ENCODE results near the gene ABRACL.
"Not testable (repeated sequence)": the region's sequence is repeated elsewhere in the genome, so short reads cannot be mapped to it uniquely, and the experiment has no call there.

ABRACL gene

GRCh38 chr6:138989098-138989983 lies 39.2 kb upstream of the ABRACL start:
- H3K9me3 ChIP-seq (ENCODE audit: control insufficient read depth in 5 of 5, low read length in 5 of 5): no peaks in the 10 kb centered on the region
- H3K4me3 ChIP-seq (ENCODE audit: low read depth in 1 of 5, low read length in 5 of 5): no peak overlapping the region
- no peaks in the 10 kb centered on the region for H3K27me3 ChIP-seq (ENCODE audit: control insufficient read depth in 5 of 5, insufficient read depth in 4 of 5, low read length in 5 of 5)
- no peak overlapping the region for H3K9ac ChIP-seq (ENCODE audit: low read length in 5 of 5)
- H3K4me1 ChIP-seq (ENCODE audit: control insufficient read depth in 5 of 5, insufficient read depth in 5 of 5, low read length in 5 of 5): peaks cover 0 to 25% (median 23%) of the 10 kb centered on the region in 5 donors
- H3K36me3 ChIP-seq (ENCODE audit: control insufficient read depth in 5 of 5, insufficient read depth in 5 of 5, low read length in 5 of 5): no peaks in the 10 kb centered on the region
- H3K27ac ChIP-seq (ENCODE audit: low read depth, low read length): no peak overlapping the region

- no peaks in the 10 kb centered on the region for H3K9me3 ChIP-seq (ENCODE audit: control insufficient read depth in 5 of 5, low read length in 5 of 5)
- no peaks in the 10 kb centered on the region for H3K27me3 ChIP-seq (ENCODE audit: control insufficient read depth in 5 of 5, insufficient read depth in 4 of 5, low read length in 5 of 5)
- no peak overlapping the region for H3K9ac ChIP-seq (ENCODE audit: low read length in 5 of 5)
- no peak overlapping the region for H3K27ac ChIP-seq (ENCODE audit: low read depth, low read length)
- H3K36me3 ChIP-seq (ENCODE audit: control insufficient read depth in 5 of 5, insufficient read depth in 5 of 5, low read length in 5 of 5): no peaks in the 10 kb centered on the region
- peaks cover 0 to 19% (median 18%) of the 10 kb centered on the region in 5 donors for H3K4me1 ChIP-seq (ENCODE audit: control insufficient read depth in 5 of 5, insufficient read depth in 5 of 5, low read length in 5 of 5)
- H3K4me3 ChIP-seq (ENCODE audit: low read depth in 1 of 5, low read length in 5 of 5): no peak overlapping the region
Measured at GRCh38 chr6:138991206-138991605, 37.3 kb upstream of the ABRACL start.

GRCh38 chr6:138992965-138993364 lies 35.6 kb upstream of the ABRACL start:
- H3K4me3 ChIP-seq (ENCODE audit: low read depth in 1 of 5, low read length in 5 of 5); H3K36me3 ChIP-seq (ENCODE audit: control insufficient read depth in 5 of 5, insufficient read depth in 5 of 5, low read length in 5 of 5); H3K27ac ChIP-seq (ENCODE audit: low read depth, low read length); H3K9ac ChIP-seq (ENCODE audit: low read length in 5 of 5); H3K9me3 ChIP-seq (ENCODE audit: control insufficient read depth in 5 of 5, low read length in 5 of 5); H3K27me3 ChIP-seq (ENCODE audit: control insufficient read depth in 5 of 5, insufficient read depth in 4 of 5, low read length in 5 of 5); H3K4me1 ChIP-seq (ENCODE audit: control insufficient read depth in 5 of 5, insufficient read depth in 5 of 5, low read length in 5 of 5): not testable (repeated sequence)

GRCh38 chr6:138993410-138993809 lies 35.1 kb upstream of the ABRACL start:
- H3K36me3 ChIP-seq (ENCODE audit: control insufficient read depth in 5 of 5, insufficient read depth in 5 of 5, low read length in 5 of 5); H3K9me3 ChIP-seq (ENCODE audit: control insufficient read depth in 5 of 5, low read length in 5 of 5); H3K27me3 ChIP-seq (ENCODE audit: control insufficient read depth in 5 of 5, insufficient read depth in 4 of 5, low read length in 5 of 5); H3K4me1 ChIP-seq (ENCODE audit: control insufficient read depth in 5 of 5, insufficient read depth in 5 of 5, low read length in 5 of 5); H3K9ac ChIP-seq (ENCODE audit: low read length in 5 of 5); H3K27ac ChIP-seq (ENCODE audit: low read depth, low read length); H3K4me3 ChIP-seq (ENCODE audit: low read depth in 1 of 5, low read length in 5 of 5): not testable (repeated sequence)

- no peak overlapping the region for H3K4me3 ChIP-seq (ENCODE audit: low read depth in 1 of 5, low read length in 5 of 5)
- H3K36me3 ChIP-seq (ENCODE audit: control insufficient read depth in 5 of 5, insufficient read depth in 5 of 5, low read length in 5 of 5): no peaks in the 10 kb centered on the region
- H3K27ac ChIP-seq (ENCODE audit: low read depth, low read length): no peak overlapping the region
- H3K4me1 ChIP-seq (ENCODE audit: control insufficient read depth in 5 of 5, insufficient read depth in 5 of 5, low read length in 5 of 5): no peaks in the 10 kb centered on the region
- H3K9me3 ChIP-seq (ENCODE audit: control insufficient read depth in 5 of 5, low read length in 5 of 5): no peaks in the 10 kb centered on the region
- H3K27me3 ChIP-seq (ENCODE audit: control insufficient read depth in 5 of 5, insufficient read depth in 4 of 5, low read length in 5 of 5): no peaks in the 10 kb centered on the region
- no peak overlapping the region for H3K9ac ChIP-seq (ENCODE audit: low read length in 5 of 5)
Measured at GRCh38 chr6:138996524-138996923, 32.0 kb upstream of the ABRACL start.

GRCh38 chr6:138997136-138997535 lies 31.4 kb upstream of the ABRACL start:
- Histone ChIP-seq H3K27ac (ENCODE audit: low read depth, low read length) (no peak overlapping the region), H3K9ac (ENCODE audit: low read length in 5 of 5) (no peak overlapping the region), H3K4me3 (ENCODE audit: low read depth in 1 of 5, low read length in 5 of 5) (no peak overlapping the region), H3K4me1 (ENCODE audit: control insufficient read depth in 5 of 5, insufficient read depth in 5 of 5, low read length in 5 of 5) (no peaks in the 10 kb centered on the region), H3K9me3 (ENCODE audit: control insufficient read depth in 5 of 5, low read length in 5 of 5) (no peaks in the 10 kb centered on the region), H3K36me3 (ENCODE audit: control insufficient read depth in 5 of 5, insufficient read depth in 5 of 5, low read length in 5 of 5) (no peaks in the 10 kb centered on the region), H3K27me3 (ENCODE audit: control insufficient read depth in 5 of 5, insufficient read depth in 4 of 5, low read length in 5 of 5) (no peaks in the 10 kb centered on the region)

- H3K9ac ChIP-seq (ENCODE audit: low read length in 5 of 5): no peak overlapping the region
Measured at GRCh38 chr6:138999949-139000725, 28.4 kb upstream of the ABRACL start.

GRCh38 chr6:139003751-139004150 lies 24.8 kb upstream of the ABRACL start:
- H3K4me1 ChIP-seq (ENCODE audit: control insufficient read depth in 5 of 5, insufficient read depth in 5 of 5, low read length in 5 of 5): no peaks in the 10 kb centered on the region
- H3K27me3 ChIP-seq (ENCODE audit: control insufficient read depth in 5 of 5, insufficient read depth in 4 of 5, low read length in 5 of 5): no peaks in the 10 kb centered on the region
- H3K9me3 ChIP-seq (ENCODE audit: control insufficient read depth in 5 of 5, low read length in 5 of 5): no peaks in the 10 kb centered on the region
- H3K27ac ChIP-seq (ENCODE audit: low read depth, low read length): no peak overlapping the region
- no peak overlapping the region for H3K4me3 ChIP-seq (ENCODE audit: low read depth in 1 of 5, low read length in 5 of 5)
- no peaks in the 10 kb centered on the region for H3K36me3 ChIP-seq (ENCODE audit: control insufficient read depth in 5 of 5, insufficient read depth in 5 of 5, low read length in 5 of 5)
- no peak overlapping the region for H3K9ac ChIP-seq (ENCODE audit: low read length in 5 of 5)

More at GRCh38 chr6:138999949-139000725, 28.4 kb upstream of the ABRACL start:
- H3K9me3 ChIP-seq (ENCODE audit: control insufficient read depth in 5 of 5, low read length in 5 of 5): no peaks in the 10 kb centered on the region
- no peaks in the 10 kb centered on the region for H3K4me1 ChIP-seq (ENCODE audit: control insufficient read depth in 5 of 5, insufficient read depth in 5 of 5, low read length in 5 of 5)
- H3K36me3 ChIP-seq (ENCODE audit: control insufficient read depth in 5 of 5, insufficient read depth in 5 of 5, low read length in 5 of 5): no peaks in the 10 kb centered on the region
- H3K27ac ChIP-seq (ENCODE audit: low read depth, low read length): no peak overlapping the region
- H3K4me3 ChIP-seq (ENCODE audit: low read depth in 1 of 5, low read length in 5 of 5): no peak overlapping the region
- no peaks in the 10 kb centered on the region for H3K27me3 ChIP-seq (ENCODE audit: control insufficient read depth in 5 of 5, insufficient read depth in 4 of 5, low read length in 5 of 5)

GRCh38 chr6:139006477-139006876 lies 22.1 kb upstream of the ABRACL start:
- Histone ChIP-seq H3K9ac (ENCODE audit: low read length in 5 of 5) (no peak overlapping the region), H3K9me3 (ENCODE audit: control insufficient read depth in 5 of 5, low read length in 5 of 5) (no peaks in the 10 kb centered on the region), H3K27ac (ENCODE audit: low read depth, low read length) (no peak overlapping the region), H3K4me3 (ENCODE audit: low read depth in 1 of 5, low read length in 5 of 5) (no peak overlapping the region), H3K27me3 (ENCODE audit: control insufficient read depth in 5 of 5, insufficient read depth in 4 of 5, low read length in 5 of 5) (no peaks in the 10 kb centered on the region), H3K36me3 (ENCODE audit: control insufficient read depth in 5 of 5, insufficient read depth in 5 of 5, low read length in 5 of 5) (no peaks in the 10 kb centered on the region), H3K4me1 (ENCODE audit: control insufficient read depth in 5 of 5, insufficient read depth in 5 of 5, low read length in 5 of 5) (no peaks in the 10 kb centered on the region)

- Histone ChIP-seq H3K27me3 (ENCODE audit: control insufficient read depth in 5 of 5, insufficient read depth in 4 of 5, low read length in 5 of 5) (no peaks in the 10 kb centered on the region), H3K4me3 (ENCODE audit: low read depth in 1 of 5, low read length in 5 of 5) (no peak overlapping the region), H3K9me3 (ENCODE audit: control insufficient read depth in 5 of 5, low read length in 5 of 5) (no peaks in the 10 kb centered on the region), H3K9ac (ENCODE audit: low read length in 5 of 5) (no peak overlapping the region), H3K36me3 (ENCODE audit: control insufficient read depth in 5 of 5, insufficient read depth in 5 of 5, low read length in 5 of 5) (no peaks in the 10 kb centered on the region), H3K4me1 (ENCODE audit: control insufficient read depth in 5 of 5, insufficient read depth in 5 of 5, low read length in 5 of 5) (no peaks in the 10 kb centered on the region), H3K27ac (ENCODE audit: low read depth, low read length) (no peak overlapping the region)
Measured at GRCh38 chr6:139007428-139007827, 21.1 kb upstream of the ABRACL start.
